CD4-positive, alpha-beta T cell treated with Interleukin-10 for 1 hour (primary cell): Measurements from ENCODE around the gene PPIB.

Experiments used
- DNase-seq: peaks from one replicate; pipeline ENCODE4 v3.0.0-alpha.2; 2020

The PPIB gene

GRCh38 chr15:64162869-64163658, at the start of gene PPIB:
Gene PPIB, minus strand, starts transcription at chr15:64163022. Its CDS starts 36 bp downstream, at chr15:64162986.
- peak; percentile 97 for DNase-seq

- no peak for DNase-seq
Measured at GRCh38 chr15:64211696-64212095, 48.9 kb upstream of the PPIB start.

GRCh38 chr15:64210371-64210770, 47.5 kb upstream of the PPIB start:
- DNase-seq = no peak

GRCh38 chr15:64209680-64210334, 47.0 kb upstream of the PPIB start:
- DNase-seq = peak; percentile 32

GRCh38 chr15:64205202-64205601, 42.4 kb upstream of the PPIB start:
- DNase-seq = no peak

- no peak for DNase-seq
Measured at GRCh38 chr15:64197425-64197824, 34.6 kb upstream of the PPIB start.

GRCh38 chr15:64193971-64194370, 31.1 kb upstream of the PPIB start:
- no peak for DNase-seq

GRCh38 chr15:64191971-64192830, 29.4 kb upstream of the PPIB start:
- no peak for DNase-seq

GRCh38 chr15:64187396-64188191, 24.8 kb upstream of the PPIB start:
- DNase-seq = no peak

GRCh38 chr15:64185146-64185911, 22.5 kb upstream of the PPIB start:
- no peak for DNase-seq

- DNase-seq = no peak
Measured at GRCh38 chr15:64182859-64183370, 20.1 kb upstream of the PPIB start.

GRCh38 chr15:64180235-64180824, 17.5 kb upstream of the PPIB start:
- DNase-seq = no peak

- no peak for DNase-seq
Measured at GRCh38 chr15:64166102-64166890, 3.5 kb upstream of the PPIB start.

- no peak for DNase-seq
Measured at GRCh38 chr15:64164436-64164835, 1.6 kb upstream of the PPIB start.

- DNase-seq = no peak
Measured at GRCh38 chr15:64163659-64164362, 989 bp upstream of the PPIB start.

GRCh38 chr15:64162478-64162868, 349 bp downstream of the PPIB start:
- no peak for DNase-seq

GRCh38 chr15:64161688-64162477, 939 bp downstream of the PPIB start:
- DNase-seq = no peak

GRCh38 chr15:64158363-64159134, 4.3 kb downstream of the PPIB start:
- DNase-seq = no peak
